HG03460 (cell line): ENCODE results near the gene DPYD.

Experiments
- ATAC-seq: cut with Tn5 transposase; IDR thresholded peaks from one replicate; pipeline ENCODE4 v1.9.1; 2021; ENCODE audit not compliant: unreplicated experiment

DPYD gene

DNA sequence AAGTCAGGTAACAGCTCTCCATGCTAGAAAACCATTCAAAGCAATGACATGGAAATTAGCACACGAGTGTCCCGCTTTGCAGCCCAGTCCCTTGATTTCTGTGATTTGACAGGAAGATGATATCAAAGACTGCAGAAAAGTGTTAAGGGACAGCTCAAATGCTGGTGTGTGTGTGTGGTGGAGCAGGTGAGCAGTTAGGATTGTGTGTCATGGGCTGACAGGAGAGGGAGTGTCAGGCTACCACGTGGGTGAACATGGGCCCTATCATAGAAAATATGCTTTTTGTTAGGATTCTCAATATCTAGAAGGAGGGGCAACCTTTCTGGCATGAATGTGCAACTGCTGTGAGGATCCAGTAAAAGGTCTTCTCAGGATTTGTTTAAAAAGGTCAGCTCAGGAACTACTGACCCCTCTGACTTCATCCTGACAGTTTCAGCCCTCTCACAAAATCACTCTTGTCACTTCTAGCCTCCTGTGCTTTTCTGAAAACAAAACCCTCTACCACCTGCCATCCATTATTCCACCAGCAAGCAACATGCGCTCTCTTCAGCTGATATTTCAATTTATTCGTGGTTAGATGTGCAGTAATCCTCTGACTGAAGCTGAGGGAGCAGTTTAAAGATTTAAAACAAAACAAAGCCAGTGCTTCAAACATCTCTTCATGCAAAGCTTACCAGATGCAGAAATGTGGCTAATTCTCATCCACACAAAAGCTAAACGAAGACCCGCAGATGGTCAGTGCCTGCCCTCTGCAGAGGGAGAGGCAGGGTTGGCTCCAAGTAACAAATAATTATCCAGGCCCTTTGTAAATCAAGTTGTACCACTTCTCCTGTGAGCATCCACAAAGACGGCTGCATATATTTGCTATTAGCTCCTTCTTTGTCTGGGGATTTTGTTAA, 801.3 kb downstream of the DPYD start:
- no peak for ATAC-seq

DNA sequence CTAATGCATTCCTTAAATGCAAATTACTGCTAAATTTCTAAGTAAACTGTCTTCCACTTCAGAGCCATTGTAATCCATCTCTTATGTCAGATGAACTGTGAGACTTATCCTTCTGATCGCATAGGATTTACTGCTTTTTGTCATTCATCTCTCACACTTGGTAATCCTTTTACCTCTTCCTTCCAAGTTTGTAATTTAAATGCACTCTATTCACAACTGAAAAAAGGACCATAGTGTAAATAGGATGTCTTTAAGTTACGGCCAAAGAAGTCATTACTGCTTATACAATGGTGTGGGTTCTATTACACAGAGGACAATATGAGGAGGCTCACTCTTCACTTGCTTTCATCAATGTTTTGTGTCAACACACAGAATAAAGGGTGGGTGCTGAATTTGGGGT, 806.0 kb downstream of the DPYD start:
- ATAC-seq = no peak

DNA sequence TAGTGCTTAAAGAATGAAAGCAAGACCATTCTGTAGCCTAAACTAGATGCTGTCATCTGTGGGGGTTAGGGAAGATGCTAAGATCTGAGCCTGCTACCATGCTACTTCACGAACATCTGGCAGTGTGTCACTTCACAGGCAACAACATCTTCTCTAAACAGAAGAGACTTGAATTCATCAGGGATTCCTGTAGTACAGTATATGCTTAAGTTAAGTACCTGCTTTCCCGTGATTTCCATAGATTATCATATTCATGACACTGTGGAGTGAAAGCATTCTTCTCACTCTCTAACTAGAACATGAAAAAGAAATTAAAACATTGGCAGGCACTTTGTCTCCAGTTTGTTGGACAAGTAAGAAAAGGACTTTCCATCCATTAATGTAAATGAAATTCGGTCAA, 808.4 kb downstream of the DPYD start:
- ATAC-seq = no peak

GRCh38 chr1:97108179-97108578, 812.7 kb downstream of the DPYD start:
- ATAC-seq = no peak

DNA sequence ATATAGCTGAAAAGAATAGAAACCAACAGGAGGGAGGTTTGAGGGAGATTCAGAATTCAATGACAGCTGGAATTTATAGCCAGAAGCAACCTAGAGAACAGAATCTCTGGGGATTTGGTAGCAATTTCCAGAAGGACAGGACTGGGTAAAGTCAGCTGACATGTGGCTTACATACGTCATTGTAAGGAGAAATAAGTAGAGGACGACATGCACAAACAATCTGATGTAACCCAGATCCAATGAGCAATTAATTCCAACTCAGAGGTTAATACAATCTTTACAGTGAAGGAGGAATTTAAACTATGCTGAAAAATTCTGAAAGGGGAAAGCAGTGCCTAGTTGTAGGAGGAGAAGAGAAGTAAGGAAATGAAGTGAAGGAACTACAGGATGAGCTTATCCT, 815.3 kb downstream of the DPYD start:
- no peak for ATAC-seq

DNA sequence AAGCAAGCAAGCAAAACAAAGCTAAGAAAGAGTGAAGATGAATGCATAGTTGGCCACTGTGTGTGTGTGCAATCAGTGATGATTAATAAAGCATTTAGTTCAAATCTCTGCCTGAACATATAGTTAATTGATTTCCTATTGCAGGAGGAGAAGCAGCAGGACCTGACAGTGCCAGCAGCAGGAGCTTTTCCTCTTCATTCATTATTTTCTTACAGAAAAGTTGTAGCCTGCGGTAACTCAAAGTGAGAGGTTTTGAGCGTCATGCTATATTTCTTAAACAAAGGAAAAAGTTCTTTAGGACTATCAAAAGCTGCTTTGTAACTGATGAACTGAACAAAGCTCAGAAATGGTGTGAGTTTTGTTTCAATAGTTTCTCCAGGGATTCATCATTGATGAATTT, 819.3 kb downstream of the DPYD start:
- no peak for ATAC-seq

DNA sequence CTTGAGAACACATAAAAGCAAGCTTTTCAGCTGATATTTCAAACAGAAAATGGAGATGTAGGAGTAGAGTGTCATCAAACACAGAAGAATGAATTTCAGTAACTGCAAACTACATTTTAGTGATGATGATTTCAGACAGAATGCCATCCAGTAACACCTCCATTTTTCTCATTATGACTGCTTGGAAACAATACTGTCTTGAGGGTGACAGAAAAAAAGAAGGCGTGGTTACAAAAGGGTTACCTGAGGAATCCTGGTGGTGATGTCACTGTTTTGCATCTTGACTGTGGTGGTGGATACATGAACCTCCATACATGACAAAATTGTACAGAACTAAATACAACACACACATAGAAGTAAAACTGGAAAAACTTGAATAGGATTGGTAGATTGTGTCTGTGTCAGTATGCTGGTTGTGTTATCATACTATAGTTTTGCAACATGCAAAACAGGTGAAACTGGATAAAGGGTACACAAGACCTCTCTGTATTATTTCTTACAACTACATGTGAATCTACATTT, 823.4 kb downstream of the DPYD start:
- no peak for ATAC-seq

- ATAC-seq = no peak
These were observed 825.1 kb downstream of the DPYD start for GRCh38 chr1:97095764-97096163.

GRCh38 chr1:97094247-97094972, 826.4 kb downstream of the DPYD start:
- ATAC-seq = no peak

- ATAC-seq = no peak
These were observed 827.1 kb downstream of the DPYD start for GRCh38 chr1:97093741-97094140.

DNA sequence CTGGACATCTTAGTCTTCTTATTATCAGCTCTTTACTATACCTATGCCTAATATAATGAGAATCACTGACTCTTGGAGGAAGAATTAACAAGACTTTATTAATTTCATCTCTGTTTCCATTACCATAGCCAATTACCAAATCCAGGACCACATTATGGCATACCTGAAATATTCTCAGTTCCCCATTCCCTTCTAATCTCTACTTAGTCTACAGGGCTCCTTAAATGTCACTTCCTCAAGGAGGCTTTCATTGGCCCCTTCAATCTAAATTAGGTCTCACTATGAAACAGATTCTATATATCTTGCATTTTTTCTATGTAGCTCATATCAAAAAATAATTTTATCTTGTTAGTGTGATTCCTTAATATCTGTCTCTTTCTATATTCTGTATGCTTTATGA, 828.0 kb downstream of the DPYD start:
- no peak for ATAC-seq

DNA sequence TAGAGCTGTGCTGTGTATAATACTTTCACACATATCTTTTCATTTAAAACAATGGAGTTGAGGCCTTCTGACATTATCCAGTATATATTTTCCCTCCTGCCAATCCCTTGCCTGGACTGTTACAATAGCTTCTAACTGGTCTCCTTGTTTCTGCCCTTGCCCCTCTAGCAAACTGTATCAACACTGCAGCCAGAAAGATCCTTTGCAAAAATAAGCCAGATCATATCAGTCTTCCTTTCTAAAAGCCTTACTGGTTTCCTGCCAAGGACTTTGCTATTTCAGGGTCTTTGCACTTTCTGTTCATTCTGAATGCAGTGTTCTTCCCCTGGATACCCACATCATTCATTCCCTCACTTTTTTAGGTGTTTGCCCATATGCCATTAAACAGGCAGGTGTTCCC, 829.2 kb downstream of the DPYD start:
- ATAC-seq = no peak

GRCh38 chr1:97091263-97091662, 829.6 kb downstream of the DPYD start:
- ATAC-seq = no peak

DNA sequence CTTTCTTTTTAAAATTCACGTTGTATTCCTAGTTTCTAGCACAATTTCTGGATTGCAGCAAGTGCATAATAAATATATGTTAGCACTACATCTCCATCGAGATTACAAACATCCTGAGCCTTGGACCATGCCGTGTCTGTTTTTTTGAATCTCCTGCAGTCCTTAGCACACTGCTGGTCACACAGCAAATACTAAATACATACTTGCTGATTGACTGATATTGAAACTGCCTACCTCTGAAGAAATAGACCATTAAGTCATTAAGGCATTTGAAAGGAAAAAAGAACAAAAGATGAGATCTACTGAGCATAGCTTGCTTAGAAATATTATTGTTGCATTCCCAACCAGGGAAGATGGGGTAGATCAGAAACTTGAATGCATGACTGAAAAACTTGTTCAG, 830.1 kb downstream of the DPYD start:
- ATAC-seq = no peak

- ATAC-seq = no peak
These were observed 831.7 kb downstream of the DPYD start for GRCh38 chr1:97089173-97089572.

GRCh38 chr1:97088391-97088790, 832.4 kb downstream of the DPYD start:
- no peak for ATAC-seq

- ATAC-seq = no peak
These were observed 836.3 kb downstream of the DPYD start for GRCh38 chr1:97084546-97084945.

DNA sequence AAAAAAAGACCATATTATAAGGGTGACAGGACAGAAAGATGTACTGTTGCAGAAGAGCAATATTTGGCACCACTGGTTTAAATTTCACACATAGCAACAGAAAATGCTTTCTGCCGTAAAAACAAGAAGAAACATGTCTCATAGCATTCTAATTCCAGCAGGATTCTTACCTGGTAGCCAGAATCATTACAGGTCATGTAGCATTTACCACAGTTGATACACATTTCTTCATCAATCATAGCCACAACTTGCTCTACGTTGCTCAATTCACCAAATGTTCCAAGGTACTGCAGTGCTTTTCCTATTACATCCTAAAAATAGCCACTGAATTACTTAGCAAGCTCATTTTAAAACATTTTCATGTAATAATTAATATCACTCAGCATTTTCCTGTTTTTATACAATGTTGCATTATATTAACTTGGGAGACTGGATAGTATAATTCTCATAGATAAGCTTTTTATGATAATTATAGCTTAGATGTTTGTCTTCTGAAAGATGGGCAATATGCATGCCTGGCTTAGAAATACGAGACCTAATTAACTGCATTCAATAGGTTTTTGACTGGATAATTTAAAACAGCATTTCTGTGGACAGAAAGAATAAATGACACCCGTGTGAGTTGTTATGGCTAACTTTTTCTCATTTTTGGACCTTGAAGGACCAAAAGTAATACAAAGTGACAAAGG, 838.5 kb downstream of the DPYD start:
- ATAC-seq = no peak

DNA sequence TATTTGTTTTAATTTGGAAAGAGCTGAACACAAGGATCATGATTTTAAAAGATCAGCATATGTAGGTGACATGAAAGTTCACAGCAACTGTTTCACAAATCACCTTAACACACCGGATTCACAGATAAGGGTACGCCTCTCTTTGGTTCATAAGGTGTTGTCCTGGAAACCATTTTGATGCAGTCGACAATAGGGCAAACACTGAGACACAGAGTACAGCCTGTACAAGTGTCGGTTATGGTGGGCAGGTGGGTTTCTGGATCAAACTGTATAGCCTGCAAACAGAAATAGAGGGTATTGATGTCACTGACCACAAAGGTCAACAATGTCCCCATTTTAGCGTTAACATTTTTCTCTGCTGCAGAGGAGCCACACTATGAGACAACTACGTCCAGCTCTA, 842.0 kb downstream of the DPYD start:
- ATAC-seq = no peak

GRCh38 chr1:97077221-97077620, 843.6 kb downstream of the DPYD start:
- ATAC-seq = no peak

- ATAC-seq = no peak
These were observed 846.1 kb downstream of the DPYD start for GRCh38 chr1:97074771-97075170.

GRCh38 chr1:97073936-97074335, 846.9 kb downstream of the DPYD start:
- ATAC-seq = no peak
